ENCODE results near the gene EDIL3.

EDIL3 gene, protein sequence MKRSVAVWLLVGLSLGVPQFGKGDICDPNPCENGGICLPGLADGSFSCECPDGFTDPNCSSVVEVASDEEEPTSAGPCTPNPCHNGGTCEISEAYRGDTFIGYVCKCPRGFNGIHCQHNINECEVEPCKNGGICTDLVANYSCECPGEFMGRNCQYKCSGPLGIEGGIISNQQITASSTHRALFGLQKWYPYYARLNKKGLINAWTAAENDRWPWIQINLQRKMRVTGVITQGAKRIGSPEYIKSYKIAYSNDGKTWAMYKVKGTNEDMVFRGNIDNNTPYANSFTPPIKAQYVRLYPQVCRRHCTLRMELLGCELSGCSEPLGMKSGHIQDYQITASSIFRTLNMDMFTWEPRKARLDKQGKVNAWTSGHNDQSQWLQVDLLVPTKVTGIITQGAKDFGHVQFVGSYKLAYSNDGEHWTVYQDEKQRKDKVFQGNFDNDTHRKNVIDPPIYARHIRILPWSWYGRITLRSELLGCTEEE

DNA sequence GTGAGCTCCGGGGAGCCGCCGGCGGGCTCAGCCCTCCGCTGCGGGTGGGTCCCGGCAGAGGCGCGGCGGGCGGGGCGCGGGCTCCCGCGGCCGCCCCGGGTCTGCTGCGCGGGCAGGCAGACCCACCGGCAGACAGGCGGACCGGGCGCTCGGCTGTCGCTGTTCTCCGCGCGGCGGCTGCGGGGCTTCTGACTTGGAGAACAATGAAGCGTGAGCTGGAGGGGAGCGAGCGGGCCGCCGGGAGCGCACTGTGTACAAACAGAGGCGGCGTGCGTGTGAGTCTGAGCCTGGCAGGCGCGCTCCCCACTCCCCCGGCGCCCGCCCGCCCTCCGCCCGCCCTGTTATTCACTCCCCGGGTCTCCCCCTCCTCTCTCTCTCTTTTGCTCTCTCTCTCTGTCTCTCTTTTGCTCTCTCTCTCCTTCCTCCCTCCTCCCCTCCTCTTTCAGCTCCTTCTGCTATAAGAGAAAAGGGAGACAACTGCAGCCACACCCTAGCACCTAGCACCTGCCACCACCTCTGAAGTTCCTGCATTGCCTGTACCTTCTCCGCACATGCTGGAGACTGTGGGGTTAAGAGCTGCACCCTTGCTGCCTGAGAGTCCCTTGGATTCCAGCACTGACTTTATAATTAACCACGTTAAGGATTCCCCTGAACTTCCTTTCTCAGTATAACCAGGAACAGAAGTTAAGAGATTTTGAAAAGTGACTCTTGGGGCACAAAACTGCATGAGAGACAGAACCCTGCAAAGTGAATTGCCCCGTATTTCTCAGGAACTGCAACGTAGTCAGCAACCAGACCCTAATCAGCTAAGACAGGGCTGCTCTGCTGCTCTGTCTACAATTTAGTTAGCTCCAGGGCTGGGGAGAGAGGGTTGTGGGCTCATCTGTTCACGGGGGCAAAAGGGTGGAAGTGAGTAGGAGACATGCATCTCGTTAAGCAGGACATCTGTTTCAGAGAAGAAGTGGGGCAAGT is at the start of gene EDIL3:
Gene EDIL3 (minus strand): TSS at position 277 of the 972 bp plus-strand sequence. CDS start 506 bp downstream, outside the sequence.
- peak; percentile 30 for DNase-seq (ENCODE audit: low spot score)

- no peak for DNase-seq (ENCODE audit: low spot score)
Observed at GRCh38 chr5:84433461-84433860, 48.8 kb upstream of the EDIL3 start.

DNA sequence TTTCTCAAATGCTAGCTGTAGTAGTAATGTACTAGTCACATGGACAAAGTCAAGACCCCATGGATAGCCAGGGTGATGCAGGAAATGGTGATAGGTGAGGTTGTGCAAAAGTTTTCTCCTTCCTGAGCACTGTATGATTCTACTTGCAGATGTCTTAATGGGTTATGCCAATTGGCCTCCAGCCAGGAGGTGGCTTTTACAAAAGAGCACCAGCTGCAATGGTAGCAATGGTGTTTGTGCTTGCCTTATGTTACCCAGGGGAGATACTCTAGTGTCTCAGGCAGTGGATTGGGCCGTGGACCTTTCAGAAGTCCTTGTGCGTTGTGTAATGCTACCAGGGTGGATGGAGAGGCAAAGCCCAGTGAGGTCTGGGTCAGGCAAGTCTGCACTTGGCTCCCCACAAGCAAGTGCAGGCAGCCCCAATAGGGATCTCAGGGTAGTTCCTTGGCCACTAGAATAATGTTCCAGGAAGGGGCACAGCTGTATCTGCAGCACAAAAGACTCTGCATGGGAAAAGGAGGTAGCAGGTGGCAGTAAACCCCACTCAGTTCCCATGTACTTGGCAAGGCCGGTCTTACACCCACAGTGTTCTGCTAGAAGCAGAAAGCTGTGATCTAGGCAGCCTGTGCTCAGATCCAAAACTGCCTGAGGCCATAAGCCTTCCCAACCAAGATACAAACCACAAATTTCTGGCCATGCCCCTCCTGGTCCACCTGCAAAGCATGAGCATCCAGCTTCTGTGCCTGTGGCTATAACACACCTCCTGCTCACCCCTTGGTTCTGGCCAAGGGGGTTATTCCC is 46.4 kb upstream of the EDIL3 start:
- no peak for DNase-seq (ENCODE audit: low spot score)

- DNase-seq (ENCODE audit: low spot score): no peak
Observed at GRCh38 chr5:84430079-84430478, 45.4 kb upstream of the EDIL3 start.

DNA sequence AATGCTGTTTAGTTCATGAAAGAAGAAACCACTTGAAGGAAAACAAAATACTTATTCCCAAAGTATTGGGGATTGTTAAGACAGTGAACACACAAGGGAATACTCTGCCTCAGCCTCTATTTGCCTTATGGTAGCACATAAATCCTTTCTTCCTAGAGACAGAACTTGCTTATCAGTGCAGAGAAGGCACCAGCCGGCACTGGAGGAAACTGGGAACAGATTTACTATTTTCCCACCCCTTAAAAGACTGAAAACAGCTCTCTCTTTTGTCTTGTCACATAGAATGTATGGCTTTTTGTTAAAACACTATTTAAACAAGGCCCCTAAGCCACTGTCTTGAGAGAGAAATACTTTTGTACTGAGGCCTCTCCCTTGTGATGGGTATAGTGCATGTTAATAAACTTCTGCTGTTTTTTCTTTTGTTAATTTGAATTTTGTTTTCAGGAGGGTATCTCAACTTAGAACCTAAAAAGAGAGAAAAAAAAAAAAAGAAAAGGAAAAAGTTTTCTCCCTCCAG is 40.7 kb upstream of the EDIL3 start:
- DNase-seq (ENCODE audit: low spot score): no peak

- no peak for DNase-seq (ENCODE audit: low spot score)
Observed at GRCh38 chr5:84419742-84420141, 35.1 kb upstream of the EDIL3 start.

DNA sequence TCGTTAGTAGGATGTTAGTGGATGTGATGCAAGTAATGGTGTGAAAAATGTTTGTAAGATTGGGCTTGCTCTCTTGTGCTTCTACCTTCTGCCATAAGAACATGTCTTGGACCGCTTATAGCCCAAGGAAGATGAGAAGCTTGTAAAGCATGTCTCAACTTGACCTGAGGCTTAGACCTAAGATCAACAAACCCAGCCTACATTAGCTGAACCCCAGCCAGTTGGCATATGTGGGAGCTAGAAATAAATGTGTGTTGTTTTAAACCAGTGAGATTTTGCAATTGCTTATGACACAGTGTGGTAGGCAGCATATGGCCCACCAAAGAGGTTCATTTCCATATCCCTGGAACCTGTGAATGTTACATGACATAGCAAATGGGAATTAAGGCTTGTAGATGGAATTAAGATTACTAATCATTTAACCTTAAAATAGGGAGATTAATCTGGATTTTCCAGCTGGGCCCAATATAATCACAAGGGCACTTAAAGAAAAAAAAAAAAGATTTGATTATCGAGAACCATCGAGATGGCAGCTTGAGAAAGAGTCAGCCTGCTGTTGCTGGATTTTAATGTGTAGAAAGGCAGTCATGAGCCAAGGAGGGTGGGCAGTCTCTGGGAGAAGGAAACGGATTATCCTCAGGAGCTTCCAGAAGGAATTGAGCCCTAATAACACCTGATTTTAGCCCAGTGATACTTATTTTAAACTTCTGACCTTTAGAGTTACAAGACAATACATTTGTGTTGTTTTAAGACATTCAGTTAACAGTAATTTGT is 27.3 kb upstream of the EDIL3 start:
- no peak for DNase-seq (ENCODE audit: low spot score)

GRCh38 chr5:84406111-84406510 is 21.4 kb upstream of the EDIL3 start:
- no peak for DNase-seq (ENCODE audit: low spot score)

- DNase-seq (ENCODE audit: low spot score): peak; percentile 94
Observed at GRCh38 chr5:84403773-84404172, 19.1 kb upstream of the EDIL3 start.

DNA sequence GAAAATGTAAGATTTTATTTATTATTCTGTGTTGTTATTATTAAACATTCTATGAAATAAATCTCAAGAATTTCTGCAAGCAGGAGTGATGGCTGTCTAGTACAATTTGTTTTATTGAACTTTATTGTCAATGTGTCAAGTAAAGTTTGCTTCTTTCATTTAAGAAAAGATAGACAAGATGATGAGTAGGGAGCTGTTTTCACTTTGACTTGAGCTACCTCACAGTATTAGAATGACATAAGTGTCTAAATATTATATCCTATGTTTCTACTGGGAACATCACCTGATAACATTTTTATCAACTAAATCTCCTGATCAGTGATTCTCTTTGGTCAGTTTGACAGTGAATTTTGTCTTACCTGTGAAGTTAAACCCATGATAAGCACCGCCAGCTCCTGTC is 12.7 kb upstream of the EDIL3 start:
- no peak for DNase-seq (ENCODE audit: low spot score)

DNA sequence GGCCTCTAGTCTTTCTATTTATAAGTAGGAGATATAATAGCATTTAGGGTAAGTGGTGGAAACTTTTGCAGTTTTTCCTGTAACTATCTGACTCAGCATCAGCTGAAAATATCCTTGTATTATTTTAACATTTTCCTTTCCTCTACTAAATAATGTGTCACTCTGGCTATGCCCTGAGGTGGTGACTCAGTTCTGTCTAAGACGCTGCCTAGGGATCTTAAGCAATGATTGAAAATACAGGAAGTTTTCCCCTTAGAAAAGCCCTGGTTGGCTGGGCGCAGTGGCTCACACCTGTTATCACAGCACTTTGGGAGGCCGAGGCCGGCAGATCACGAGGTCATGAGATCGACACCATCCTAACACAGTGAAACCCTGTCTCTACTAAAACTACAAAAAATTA is 9.3 kb upstream of the EDIL3 start:
- peak; percentile 96 for DNase-seq (ENCODE audit: low spot score)

- no peak for DNase-seq (ENCODE audit: low spot score)
Observed at GRCh38 chr5:84392836-84393235, 8.2 kb upstream of the EDIL3 start.

DNA sequence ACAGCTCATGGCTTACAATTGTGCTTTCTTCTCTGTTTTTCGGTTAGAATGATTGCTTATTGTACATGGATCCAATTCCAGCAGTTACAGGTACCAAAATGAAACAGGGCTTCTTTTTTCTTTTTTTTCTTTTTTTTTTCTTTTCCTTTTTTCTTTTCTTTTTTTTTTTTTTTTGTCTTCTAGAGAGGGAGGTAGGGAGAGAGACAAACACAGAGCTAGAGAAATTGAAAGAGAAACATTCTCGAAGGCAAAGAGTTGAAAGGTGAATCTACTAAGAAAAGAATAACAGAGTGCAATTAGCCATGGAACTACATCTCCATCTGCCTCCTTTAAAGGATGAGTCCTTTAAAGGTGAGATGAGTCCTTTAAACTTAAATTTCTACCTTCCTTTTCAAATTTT is 1.0 kb upstream of the EDIL3 start:
- DNase-seq (ENCODE audit: low spot score): no peak

- peak; percentile 53 for DNase-seq (ENCODE audit: low spot score)
Observed at GRCh38 chr5:84383816-84384603, 670 bp downstream of the EDIL3 start.

GRCh38 chr5:84383296-84383815 is 1.3 kb downstream of the EDIL3 start:
- DNase-seq (ENCODE audit: low spot score): no peak

GRCh38 chr5:84382363-84383295 is 2.1 kb downstream of the EDIL3 start:
- peak; percentile 23 for DNase-seq (ENCODE audit: low spot score)

DNA sequence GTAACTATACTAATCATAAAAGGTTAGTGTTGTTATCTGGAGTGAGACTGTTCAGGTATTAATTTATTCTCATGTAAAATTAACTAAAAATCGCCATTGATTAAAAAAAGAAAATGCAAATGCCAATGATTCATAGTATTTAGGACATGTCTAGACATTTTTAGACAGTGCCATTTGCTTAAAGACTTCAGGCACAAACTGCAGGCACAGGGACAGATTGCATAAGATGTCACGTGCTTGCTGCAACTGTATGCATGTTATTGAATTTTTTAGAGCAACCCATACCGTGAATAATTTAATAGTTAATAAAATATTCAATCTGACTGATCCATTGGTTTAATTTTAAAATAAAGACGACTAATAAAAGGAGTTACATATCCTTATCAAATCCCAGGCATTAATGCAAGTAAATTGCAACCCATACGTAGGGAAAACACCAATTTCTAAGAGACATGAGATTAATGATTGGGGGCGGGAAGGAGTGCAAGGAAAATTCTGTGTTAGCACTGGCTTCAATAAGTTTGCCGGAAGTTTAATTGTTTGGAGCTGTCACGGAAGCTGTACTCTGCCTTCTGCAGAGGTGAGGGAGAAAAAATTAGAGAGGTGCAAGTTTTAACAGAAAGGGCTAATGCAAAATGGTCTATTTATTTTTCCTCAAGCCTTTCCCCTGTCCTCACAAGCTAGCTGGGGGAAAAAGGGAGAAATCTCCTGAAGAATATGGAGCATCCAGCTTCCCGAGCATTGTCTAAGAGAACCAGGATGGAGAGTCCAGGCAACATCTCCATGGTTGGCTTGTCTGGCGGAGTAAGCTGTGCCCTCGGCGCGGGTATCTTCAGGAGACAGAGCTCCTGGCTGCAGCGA is 2.9 kb downstream of the EDIL3 start:
- no peak for DNase-seq (ENCODE audit: low spot score)

- DNase-seq (ENCODE audit: low spot score): no peak
Observed at GRCh38 chr5:84379749-84380148, 4.9 kb downstream of the EDIL3 start.
